NCI-H128 (cell line): ENCODE results near the gene MTR.
"Not testable (repeated sequence)": the region's sequence is repeated elsewhere in the genome, so short reads cannot be mapped to it uniquely, and the experiment has no call there.

Source experiments
- DNase-seq: peaks from one replicate; lab custom pipeline; 2025; ENCODE audit not compliant: unreplicated experiment; lab: John Stamatoyannopoulos, UW

MTR gene

DNA sequence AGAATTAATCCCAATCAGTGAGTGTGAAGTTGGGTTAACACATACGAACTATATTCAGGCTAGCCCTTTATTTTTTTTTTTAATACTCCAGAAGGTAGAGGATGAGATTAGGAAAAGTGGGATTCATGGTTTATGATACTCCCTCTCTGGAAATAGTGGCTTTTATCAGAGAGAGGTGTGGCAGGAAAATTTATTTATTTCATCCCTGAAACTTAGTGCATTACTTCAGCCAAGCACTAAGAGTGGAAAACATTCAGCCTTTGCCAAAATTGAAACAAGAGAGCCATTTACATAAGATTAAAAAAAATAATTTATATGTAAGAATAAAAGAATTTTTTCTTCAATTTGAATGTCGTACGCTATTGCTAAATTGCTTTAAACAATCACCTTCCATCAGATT lies 35.0 kb downstream of the MTR start:
- no peak for DNase-seq

DNA sequence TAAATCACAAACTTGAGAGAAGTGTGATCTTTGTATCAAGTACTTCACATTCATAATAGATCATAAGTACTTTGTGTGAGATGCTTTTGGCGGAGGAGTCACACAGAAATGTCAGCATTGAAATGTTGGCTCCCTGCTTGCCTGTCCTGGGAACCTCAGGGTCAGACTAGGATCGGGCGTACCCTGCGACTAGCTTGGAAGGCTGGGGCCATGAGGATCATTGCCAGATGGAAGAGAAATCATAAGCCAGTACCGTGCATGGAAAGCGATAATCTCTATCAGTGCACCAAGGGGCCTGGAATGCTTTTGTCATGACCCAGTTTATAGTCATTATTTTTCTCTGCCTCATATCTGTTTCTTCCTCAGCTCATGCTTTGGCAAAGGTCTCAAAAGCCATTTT lies 35.5 kb downstream of the MTR start:
- DNase-seq: no peak

DNA sequence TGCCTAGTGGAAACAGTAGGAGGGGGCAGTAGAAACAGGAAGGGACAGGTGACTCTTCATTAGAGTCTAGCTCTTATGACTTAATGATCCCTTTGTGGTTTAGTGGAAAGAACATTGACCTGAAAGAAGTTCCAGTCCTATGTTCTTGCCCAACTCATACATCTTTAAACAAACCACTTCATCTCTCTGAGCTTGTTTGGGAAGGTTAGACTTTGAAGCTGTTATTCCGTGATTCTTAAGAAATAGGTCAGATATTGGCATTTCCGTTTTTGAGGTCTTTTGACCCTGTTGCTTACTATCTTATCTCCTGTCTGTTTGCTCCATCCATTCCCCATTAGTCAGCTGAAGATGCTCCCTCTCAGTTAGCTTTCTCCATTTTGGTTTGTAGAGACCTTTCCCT lies 38.5 kb downstream of the MTR start:
- DNase-seq: no peak

DNA sequence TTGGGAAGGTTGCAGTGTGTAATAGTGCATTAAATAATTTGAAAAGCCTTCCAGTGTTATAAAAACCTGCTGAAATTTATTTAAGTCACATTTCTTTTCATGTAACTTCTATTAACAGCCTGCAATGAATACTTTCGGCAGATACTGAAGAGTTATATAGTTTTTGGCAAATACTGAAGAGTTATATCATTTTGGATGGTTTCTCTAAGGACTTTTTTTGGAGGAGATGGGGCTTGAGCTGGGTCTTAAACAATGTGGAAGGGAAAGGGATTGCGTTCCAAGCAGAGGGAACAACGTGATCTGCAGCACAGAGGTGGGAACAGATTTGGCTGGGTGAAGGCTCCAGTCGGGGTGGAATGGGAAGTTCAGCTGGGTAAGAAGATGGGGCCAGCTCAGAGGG lies 39.8 kb downstream of the MTR start:
- no peak for DNase-seq

DNA sequence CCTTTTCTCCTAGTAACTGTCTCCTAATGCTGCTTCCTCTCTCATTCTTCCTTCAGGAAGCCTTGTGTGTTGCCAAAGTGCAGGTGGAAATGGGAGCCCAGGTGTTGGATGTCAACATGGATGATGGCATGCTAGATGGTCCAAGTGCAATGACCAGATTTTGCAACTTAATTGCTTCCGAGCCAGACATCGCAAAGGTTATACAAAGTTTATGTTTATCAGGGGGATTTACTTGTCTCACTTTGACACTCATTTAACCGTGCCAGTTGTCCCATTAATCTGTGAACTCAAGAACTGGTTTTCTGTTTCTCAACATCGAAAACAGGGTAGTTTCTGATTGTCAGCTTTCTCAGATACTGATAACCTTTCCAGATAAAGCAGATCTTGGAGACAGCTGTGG lies 40.4 kb downstream of the MTR start:
- DNase-seq: no peak

DNA sequence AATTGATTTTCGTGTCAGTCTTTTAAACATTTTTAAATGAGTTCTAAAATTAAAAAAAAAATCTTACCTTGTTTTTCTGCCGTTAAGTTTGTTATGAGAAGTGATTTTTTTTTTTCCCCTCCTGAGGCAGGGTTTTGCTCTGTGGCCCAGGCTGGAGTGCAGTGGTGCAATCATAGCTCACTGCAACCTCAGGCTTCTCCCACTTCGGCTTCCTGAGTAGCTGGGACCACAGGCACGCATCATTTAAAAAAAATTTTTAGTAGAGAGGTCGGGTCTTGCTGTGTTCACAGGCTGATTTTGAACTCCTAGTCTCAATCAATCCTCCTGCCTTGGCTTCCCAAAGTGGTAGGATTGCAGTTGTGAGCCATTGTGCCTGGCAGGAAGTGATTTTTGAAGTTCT lies 41.1 kb downstream of the MTR start:
- DNase-seq: no peak

DNA sequence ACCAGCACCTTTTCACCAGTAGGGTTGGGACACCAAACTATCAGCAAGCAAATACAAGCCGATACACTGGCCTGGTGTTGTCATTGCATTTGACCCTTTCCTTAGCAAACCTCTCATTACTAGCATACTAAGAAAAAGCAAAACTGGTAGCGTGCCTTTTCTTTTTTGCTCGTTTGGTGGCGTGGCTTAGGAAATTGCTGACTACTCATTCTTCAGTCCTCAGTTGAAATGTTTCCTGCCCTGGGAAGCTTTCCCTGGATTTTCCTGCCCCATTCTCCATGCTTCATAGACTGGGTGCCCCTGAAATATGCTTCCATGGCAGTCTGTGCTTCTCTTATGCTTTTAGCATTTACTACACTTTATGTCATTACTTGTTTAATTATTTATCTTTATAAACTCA lies 42.0 kb downstream of the MTR start:
- no peak for DNase-seq

DNA sequence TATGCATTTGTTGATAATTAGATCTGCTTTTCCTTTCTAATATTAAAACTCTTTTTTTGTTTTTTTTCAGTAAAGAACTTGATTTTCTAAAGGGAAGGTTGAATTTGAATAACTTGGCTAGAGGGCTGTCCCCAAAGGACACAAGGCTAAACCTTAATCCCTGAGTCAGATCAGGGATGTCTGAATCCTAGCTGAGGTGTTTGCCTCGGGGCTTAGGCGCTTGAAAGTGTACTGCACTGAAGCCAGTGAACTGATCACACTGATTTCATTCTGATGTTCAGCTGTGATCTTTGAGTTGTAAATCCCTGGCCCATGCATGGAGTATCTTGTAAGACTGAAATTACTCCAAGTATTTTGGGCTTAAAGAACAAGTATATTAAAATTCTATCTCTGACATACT lies 42.8 kb downstream of the MTR start:
- no peak for DNase-seq

DNA sequence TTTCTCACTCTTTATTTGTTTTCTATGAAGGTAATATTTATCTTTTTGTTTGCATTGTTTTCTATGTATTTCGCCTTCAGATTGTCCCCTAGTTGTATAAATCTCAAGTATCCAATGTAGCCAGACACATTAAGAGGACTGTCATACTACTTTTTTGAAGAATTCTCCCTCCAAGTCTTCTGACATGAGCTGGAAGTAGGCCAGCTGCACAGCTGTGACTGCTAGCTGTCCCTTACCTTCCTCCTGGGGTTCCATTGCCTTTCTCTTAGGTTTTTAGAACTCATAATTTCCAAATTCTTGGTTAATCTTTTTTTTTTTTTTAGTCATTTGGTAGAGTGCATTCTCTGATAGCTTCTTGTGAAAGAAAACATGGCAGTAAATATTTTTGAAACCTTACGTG lies 46.2 kb downstream of the MTR start:
- DNase-seq: no peak

DNA sequence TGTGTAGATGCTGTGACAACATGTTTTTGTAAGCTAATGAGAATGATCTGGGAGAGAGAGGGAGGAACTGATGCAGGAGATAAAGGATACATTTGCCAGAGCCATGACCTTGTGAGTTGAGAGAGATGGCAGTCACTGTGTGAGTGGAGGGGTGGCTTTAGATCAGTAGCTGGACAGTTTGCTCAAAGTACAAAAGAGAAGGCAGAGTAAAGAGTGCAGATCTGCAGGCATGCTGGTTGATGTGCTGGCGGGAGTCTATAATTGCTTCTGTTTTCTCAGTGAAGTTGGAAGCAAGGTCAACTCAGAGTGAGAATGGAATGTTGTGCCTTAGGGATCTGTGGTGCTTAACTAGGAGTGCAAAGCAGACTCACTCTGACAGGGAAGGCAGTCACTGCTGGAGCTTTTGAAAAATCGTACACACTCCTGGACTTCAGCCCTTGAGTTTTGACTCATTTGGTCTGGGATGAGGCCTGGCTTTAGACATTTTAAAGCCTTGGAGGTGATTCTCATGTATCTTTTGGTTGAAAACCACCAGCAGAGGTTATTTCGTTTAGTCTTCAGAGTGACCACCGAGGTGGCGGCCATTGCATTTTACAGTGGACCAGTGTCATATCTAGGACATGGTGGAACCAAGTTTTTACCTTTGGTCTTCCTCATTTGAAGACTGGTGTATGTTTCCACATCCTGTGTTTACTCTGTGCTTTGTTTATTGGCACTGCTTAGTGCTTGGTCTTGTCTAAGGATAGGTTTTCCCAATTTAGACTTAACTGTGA lies 49.6 kb downstream of the MTR start:
- no peak for DNase-seq

DNA sequence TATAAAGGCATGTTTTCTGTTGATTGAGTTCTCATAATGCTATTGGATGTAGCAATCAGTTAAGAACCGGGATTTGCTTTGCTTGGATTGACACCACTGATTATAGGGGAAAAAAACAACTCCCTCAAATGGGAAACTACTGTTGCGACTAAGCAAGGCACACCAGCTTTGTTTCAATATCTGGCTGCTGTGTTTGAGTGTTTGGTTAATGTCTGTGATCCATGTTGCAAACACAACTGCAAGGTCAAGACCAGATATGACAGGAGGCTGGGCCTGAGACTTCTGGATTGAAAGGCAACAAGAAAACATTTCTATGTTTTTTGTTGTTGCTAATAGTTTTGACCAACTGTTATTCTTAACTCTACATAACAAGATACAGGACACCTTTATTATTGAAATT lies 50.7 kb downstream of the MTR start:
- no peak for DNase-seq

DNA sequence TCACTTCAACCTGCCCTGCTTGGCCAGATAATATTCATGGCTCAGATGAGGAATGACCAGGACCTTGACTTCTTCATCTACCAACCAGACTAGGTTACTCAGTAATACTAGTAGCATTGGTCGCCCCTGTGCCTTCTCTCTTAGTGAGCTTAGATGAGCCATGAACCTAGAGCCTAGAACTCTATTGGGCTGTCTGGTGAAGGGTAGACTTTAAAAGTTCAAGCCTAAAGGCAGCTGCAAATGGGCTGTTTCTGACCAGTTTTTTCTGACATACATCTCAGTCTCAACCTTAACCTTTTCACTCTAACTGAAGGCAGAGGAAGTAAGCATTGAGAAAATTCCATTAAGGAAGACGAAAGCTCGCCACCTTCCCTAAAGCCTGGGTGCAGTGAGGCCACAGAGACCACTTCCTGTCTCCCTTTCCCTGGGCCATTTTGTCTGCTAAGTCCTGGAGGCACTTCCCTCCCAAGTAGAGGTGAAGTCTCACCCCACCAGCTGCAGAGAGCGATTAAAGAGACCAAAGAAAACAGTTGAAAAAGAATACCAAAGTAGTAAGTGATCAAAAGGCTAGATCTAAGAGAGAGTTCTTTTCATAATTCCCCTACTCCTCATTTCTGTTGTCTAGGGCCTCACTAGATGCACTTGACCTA lies 53.3 kb downstream of the MTR start:
- DNase-seq: no peak

DNA sequence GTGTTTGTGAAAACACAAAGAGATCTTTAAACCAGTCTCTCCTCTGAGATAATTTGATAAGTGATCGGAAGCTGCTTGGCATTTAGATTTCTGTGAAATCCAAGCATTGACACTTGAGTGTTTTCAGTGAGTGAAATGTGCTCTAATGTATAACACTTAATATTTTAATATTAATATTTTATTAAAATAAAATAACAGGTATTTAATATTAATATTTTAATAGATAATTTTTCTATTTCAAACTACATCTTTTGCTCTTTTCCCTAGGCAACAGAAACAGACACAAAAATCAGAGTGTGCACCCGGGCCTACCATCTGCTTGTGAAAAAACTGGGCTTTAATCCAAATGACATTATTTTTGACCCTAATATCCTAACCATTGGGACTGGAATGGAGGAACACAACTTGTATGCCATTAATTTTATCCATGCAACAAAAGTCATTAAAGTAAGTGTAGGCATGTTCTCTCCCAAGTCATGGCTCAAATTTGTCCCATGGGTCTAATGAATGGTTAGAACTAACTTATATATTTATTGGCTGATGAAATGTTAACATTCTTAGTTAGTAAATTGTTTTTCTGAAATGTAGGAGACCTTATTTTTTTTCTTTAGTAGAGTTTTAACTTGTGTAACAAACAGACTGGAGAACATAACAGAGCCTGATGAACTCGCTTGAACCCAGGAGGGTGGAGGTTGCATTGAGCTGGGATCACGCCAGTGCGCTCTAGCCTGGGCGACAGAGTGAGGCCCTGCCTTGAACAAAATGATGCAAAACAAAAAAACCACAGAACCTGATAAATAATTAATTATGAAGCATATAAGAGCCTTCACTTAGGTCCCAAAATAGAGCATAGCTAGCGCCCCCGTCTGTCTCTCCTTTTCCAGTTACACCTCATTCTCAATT lies 55.2 kb downstream of the MTR start:
- DNase-seq: no peak

DNA sequence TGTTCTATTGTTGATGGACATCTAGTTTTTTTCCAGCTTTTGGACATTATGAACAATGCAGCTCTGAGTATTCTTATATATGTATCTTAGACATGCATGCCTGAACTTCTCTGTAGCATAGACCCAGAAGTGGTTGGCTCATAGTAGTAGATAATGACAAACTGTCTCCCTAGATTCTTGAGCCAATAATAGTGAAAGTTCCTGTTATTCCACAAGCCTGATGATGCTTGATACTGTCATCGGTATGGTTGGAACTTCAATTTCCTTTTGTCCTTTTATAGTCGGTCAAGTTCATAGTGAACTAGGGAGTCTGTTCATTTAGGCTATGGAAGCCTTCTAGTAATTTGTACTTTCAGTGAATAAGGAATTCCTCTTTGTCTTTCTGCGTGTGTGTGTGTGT lies 56.8 kb downstream of the MTR start:
- no peak for DNase-seq

DNA sequence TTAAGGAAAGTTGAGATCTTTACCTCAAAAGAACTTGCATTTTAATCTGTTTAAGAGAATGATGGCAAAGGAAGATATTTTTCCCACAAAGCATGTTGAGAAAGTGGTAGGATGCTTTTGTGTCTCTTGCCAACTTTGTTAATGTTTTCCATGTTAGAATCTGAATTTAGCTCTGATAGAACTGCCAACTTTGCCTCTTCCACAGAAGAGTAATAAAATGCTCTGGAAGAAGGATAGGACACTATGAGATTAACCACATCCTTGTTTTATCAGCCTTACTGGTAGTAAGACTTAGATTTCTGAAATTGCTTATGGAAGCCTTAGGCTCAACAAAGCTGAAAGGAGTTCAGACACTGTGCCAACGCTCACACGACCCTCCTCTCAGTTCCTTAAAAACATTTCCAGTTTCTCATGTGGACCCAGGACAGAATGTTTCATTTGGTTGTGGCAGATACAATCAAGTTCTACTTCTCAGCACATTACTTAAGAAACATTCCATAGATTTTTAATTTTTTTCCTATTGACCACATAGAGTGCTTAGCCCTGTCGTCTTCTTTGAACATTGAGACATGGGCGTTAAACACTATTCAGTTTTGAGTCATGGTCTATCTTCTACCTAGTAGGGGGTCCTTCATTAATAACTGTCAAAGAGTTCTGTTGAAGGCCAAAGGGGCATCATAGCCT lies 59.0 kb downstream of the MTR start:
- DNase-seq: no peak

DNA sequence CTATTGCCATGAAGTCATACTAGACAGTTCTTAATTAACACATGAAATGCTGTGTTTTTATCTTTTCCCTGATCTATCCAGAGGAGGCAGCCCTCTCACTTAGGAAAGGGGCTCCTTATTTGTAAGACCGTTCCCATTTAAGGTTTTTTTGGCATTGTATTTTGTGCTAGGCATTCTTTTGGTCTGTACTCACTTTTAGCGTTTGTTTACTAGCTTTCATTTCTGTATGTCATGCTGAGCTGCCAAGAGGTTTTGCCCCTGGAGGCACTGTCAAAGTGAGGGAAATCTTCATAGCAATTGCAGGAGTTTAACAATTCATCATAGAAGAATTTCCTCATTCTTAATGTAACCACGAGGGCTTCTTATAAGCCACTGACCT lies 59.5 kb downstream of the MTR start:
- DNase-seq: no peak

DNA sequence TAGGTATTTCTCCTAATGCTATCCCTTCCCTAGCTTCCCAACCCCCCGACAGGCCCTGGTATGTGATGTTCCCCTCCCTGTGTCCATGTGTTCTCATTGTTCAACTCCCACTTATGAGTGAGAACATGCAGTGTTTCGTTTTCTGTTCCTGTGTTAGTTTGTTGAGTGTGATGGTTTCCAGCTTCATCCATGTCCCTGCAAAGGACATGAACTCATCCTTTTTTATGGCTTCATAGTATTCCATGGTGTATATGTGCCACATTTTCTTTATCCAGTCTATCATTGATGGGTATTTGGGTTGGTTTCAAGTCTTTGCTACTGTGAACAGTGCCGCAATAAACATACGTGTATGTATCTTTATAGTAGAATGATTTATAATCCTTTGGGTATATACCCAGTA lies 61.6 kb downstream of the MTR start:
- DNase-seq: not testable (repeated sequence)

DNA sequence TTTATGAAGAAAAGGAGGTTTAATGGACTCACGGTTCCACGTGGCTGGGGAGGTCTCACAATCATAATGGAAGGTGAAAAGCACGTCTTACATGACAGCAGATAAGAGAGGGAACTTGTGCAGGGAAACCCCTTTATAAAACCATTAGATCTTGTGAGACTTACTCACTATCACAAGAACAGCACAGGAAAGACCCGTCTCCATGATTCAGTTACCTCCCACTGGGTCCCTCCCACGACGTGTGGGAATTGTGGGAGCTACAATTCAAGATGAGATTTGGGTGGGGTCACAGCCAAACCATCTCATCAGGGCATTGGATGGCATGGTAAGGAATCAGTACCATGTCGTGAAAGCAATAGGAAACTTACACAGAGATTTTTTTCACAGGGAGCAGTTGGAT lies 63.1 kb downstream of the MTR start:
- DNase-seq: no peak

DNA sequence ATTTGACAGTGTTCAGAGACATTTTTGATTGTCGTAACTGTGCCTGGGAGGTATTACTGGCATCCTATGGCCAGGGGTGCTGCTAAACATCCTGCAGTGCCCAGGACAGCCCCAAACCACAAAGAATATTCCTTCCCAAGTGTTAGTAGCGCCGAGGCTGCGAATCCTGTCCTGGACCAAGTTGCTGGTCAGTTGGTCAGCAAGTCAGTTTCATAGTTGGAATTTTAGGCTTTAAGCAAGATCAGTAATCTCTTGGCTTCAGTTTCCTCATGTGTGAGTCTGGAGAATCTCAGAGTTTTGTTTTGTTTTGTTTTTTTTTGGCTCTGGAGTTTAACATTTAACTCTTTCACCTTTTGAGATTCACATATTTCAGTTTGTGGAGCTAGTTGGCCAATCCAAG lies 65.0 kb downstream of the MTR start:
- no peak for DNase-seq

DNA sequence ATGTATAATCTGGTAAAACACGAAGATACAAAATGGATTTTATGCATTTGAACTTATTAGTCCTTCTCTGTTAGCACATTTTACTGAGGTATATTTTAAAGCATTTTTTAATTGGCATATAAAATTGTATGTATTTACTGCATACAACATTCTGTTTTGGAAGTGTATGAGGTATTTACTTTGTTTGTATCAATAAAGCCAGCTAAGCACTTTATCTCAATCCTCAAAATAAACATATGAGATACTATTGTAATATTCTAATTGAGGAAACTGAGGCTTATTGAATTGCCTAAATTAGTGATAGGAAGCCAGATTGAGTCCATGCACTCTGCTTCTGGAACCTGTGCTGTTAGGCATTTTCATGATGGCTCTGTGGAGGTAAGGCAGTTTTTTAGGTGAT lies 65.6 kb downstream of the MTR start:
- DNase-seq: no peak

DNA sequence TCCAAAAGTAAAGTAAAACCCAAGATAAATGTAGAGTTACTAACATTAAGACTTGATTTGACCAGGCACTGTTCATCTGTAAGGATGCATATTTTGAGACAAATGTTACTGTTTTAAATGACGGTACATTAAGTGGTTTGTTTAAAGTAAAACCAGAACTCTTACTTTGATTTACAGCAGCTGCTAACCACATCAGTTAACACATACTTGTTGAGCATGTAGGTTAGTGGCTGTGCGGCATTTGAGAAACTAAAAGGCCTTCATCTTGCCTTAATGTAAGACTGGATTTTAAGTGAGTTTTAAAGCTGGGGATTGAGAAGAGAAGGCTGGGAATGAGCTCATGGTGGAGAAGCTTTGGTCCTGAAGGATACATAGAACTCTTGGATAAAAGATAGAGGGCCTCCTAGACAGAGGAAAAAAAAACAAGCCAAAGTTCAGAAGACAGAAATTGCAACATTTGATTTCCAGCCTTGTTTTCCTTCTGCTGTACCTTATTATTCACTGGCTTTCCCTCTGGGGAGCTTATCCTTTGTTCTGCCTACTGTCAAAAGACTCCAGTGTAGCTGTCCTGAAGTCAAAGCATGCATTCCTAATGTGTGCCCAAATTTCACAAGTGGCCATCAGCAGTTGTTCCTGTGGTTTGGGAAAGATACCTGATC lies 66.6 kb downstream of the MTR start:
- no peak for DNase-seq
